Glutamatergic neuron (in vitro differentiated cells): Measurements from ENCODE around the gene RAB1A. TPM values are rescaled to one million over a fixed set of nuclear protein-coding genes. Genes with fewer than 3 reads are reported as not detected.

Experiments used
- DNase-seq: peaks from one replicate; pipeline ENCODE4 v3.0.0; 2022
- H3K27ac Mint-ChIP-seq: one replicate; pipeline ENCODE4 v1.8.0; 2020; ENCODE audit warnings: mild to moderate bottlenecking, mixed read lengths, inconsistent platforms; ENCODE audit not compliant: unreplicated experiment
- H3K27me3 Mint-ChIP-seq: one replicate; pipeline ENCODE4 v1.8.0; 2020; ENCODE audit warnings: mild to moderate bottlenecking, moderate library complexity, mixed read lengths, inconsistent platforms; ENCODE audit not compliant: unreplicated experiment
- H3K36me3 Mint-ChIP-seq: one replicate; pipeline ENCODE4 v1.8.0; 2020; ENCODE audit warnings: mild to moderate bottlenecking, mixed read lengths, inconsistent platforms; ENCODE audit not compliant: unreplicated experiment
- H3K4me1 Mint-ChIP-seq: one replicate; pipeline ENCODE4 v1.8.0; 2020; ENCODE audit warnings: mild to moderate bottlenecking, low read depth, mixed read lengths, inconsistent platforms; ENCODE audit not compliant: unreplicated experiment
- H3K4me3 Mint-ChIP-seq: one replicate; pipeline ENCODE4 v1.8.0; 2020; ENCODE audit warnings: mild to moderate bottlenecking, mixed read lengths, inconsistent platforms; ENCODE audit not compliant: unreplicated experiment
- H3K9me3 Mint-ChIP-seq: one replicate; pipeline ENCODE4 v1.8.0; 2020; ENCODE audit warnings: mild to moderate bottlenecking, moderate library complexity, mixed read lengths, inconsistent platforms; ENCODE audit not compliant: unreplicated experiment
- CTCF ChIP-seq: fragments of 200-600 bp; sonication (generic); IDR thresholded peaks from one replicate; pipeline ENCODE4 v1.5.0; 2021; ENCODE audit not compliant: partially characterized antibody, unreplicated experiment
- total RNA-seq: library from RNA; stranded (reverse); fragmentation: NEBNext Ultra II Directional; extraction: Animal tissue kit (Norgen Biotek cat#: 25700); gene quantifications from one replicate; pipeline ENCODE4 v1.2.1, GENCODE V29; 2021; ENCODE audit not compliant: unreplicated experiment

The RAB1A gene
- total RNA-seq, 1 donor from 2014 or later = 161 TPM

- no peaks in the 10 kb centered on the region for H3K36me3 Mint-ChIP-seq
- H3K27ac Mint-ChIP-seq = no peak overlapping the region
- H3K4me3 Mint-ChIP-seq = no peak overlapping the region
- H3K9me3 Mint-ChIP-seq = no peaks in the 10 kb centered on the region
- no peaks in the 10 kb centered on the region for H3K27me3 Mint-ChIP-seq
- TF ChIP-seq CTCF = no peak
- H3K4me1 Mint-ChIP-seq = no peaks in the 10 kb centered on the region
- no peak for DNase-seq
These were observed 92.7 kb downstream of the RAB1A start for GRCh38 chr2:65037178-65037577.

Other genes with a start within 250 kb of the RAB1A start
- 27.9 TPM for gene SLC1A4, start 140.7 kb downstream of the RAB1A start, total RNA-seq
- gene CEP68, start 73.7 kb downstream of the RAB1A start, total RNA-seq = 38.3 TPM
- 223 TPM for gene ACTR2, start 97.7 kb upstream of the RAB1A start, total RNA-seq